ENCODE results near the gene TDP1.

- TF ChIP-seq CTCF (IDR thresholded peaks at IDR 0.05) (no peak), POLR2A (IDR thresholded peaks at IDR 0.05) (no peak)
Measured at GRCh38 chr14:90091393-90091792, 135.7 kb downstream of the TDP1 start.
